Activated T-cell treated with anti-CD3 and anti-CD28 coated beads for 24 hours (primary cell): ENCODE measurements around the gene TMPRSS11D.

ENCODE experiments used
- DNase-seq: peaks from one replicate; pipeline ENCODE4 v3.0.0-alpha.2; 2020; ENCODE audit warnings: low read depth

Gene TMPRSS11D

GRCh38 chr4:67885762-67886161, 2.0 kb upstream of the TMPRSS11D start:
- DNase-seq, result no peak

GRCh38 chr4:67884701-67885100, 899 bp upstream of the TMPRSS11D start:
- no peak for DNase-seq

- DNase-seq, result no peak
Observed at GRCh38 chr4:67883458-67883857, 344 bp downstream of the TMPRSS11D start.

GRCh38 chr4:67880866-67881610, 2.8 kb downstream of the TMPRSS11D start:
- no peak for DNase-seq

GRCh38 chr4:67879486-67879885, 4.3 kb downstream of the TMPRSS11D start:
- no peak for DNase-seq

- no peak for DNase-seq
Observed at GRCh38 chr4:67877086-67877485, 6.7 kb downstream of the TMPRSS11D start.

GRCh38 chr4:67874986-67875385, 8.8 kb downstream of the TMPRSS11D start:
- no peak for DNase-seq

- DNase-seq, result no peak
Observed at GRCh38 chr4:67873116-67873515, 10.7 kb downstream of the TMPRSS11D start.

GRCh38 chr4:67871867-67872266, 11.9 kb downstream of the TMPRSS11D start:
- no peak for DNase-seq

- DNase-seq, result no peak
Observed at GRCh38 chr4:67869580-67870190, 14.1 kb downstream of the TMPRSS11D start.

GRCh38 chr4:67861513-67861912, 22.3 kb downstream of the TMPRSS11D start:
- DNase-seq, result no peak

GRCh38 chr4:67853336-67853735, 30.5 kb downstream of the TMPRSS11D start:
- DNase-seq, result no peak

GRCh38 chr4:67820903-67821302, 62.9 kb downstream of the TMPRSS11D start:
- DNase-seq, result no peak

- no peak for DNase-seq
Observed at GRCh38 chr4:67810011-67810410, 73.8 kb downstream of the TMPRSS11D start.

- DNase-seq, result no peak
Observed at GRCh38 chr4:67809502-67809901, 74.3 kb downstream of the TMPRSS11D start.

- DNase-seq, result no peak
Observed at GRCh38 chr4:67796810-67797209, 87.0 kb downstream of the TMPRSS11D start.

- DNase-seq, result no peak
Observed at GRCh38 chr4:67790721-67791120, 93.1 kb downstream of the TMPRSS11D start.

- DNase-seq, result no peak
Observed at GRCh38 chr4:67787311-67787710, 96.5 kb downstream of the TMPRSS11D start.

- DNase-seq, result no peak
Observed at GRCh38 chr4:67785528-67785927, 98.3 kb downstream of the TMPRSS11D start.

- DNase-seq, result no peak
Observed at GRCh38 chr4:67779631-67780030, 104.2 kb downstream of the TMPRSS11D start.

- DNase-seq, result no peak
Observed at GRCh38 chr4:67776746-67777145, 107.1 kb downstream of the TMPRSS11D start.
